Transverse colon (tissue), 4 donors: ENCODE data around the gene PALLD. TPM values are rescaled to one million over a fixed set of nuclear protein-coding genes. Genes with fewer than 3 reads are reported as not detected.
"Not testable (repeated sequence)": the region's sequence is repeated elsewhere in the genome, so short reads cannot be mapped to it uniquely, and the experiment has no call there.

Source experiments
- DNase-seq: peaks from one replicate; pipeline ENCODE4 v3.0.0-alpha.2; 2019
- H3K27ac ChIP-seq, 4 donors: fragments of 200-600 bp; sonication (generic); 2 replicates each; pipeline ENCODE4 v1.5.1; 2016 to 2018; ENCODE audit warnings: inconsistent platforms in 4 of 4
- H3K27me3 ChIP-seq: fragments of 200-600 bp; sonication (generic); 2 replicates; pipeline ENCODE4 v1.5.1; 2017; ENCODE audit warnings: inconsistent platforms
- H3K36me3 ChIP-seq, 4 donors: fragments of 200-600 bp; sonication (generic); 2 replicates each; pipeline ENCODE4 v1.5.1; 2017 to 2019; ENCODE audit warnings: inconsistent platforms in 4 of 4
- H3K4me1 ChIP-seq, 4 donors: fragments of 200-600 bp; sonication (generic); 2 replicates each; pipeline ENCODE4 v1.5.1; 2017 to 2020; ENCODE audit warnings: inconsistent platforms in 4 of 4
- H3K4me3 ChIP-seq, 4 donors: fragments of 200-600 bp; sonication (generic); 1 replicate in 1 of 4; 2 replicates in 3 of 4; pipeline versions ENCODE4 v1.5.1 to v1.6.1; 2017 to 2019; ENCODE audit warnings: inconsistent platforms in 4 of 4
- H3K9me3 ChIP-seq, 2 donors: fragments of 200-600 bp; sonication (generic); 2 replicates each; pipeline ENCODE4 v1.5.1; 2017 to 2019; ENCODE audit warnings: inconsistent platforms in 2 of 2
- CTCF ChIP-seq, 5 experiments: fragments of 200-600 bp in 3 of 5; fragments of 450-650 bp in 2 of 5; sonication (generic) in 3 of 5; IDR thresholded peaks; 1 replicate in 2 of 5; 2 replicates in 3 of 5; pipeline ENCODE4 v1.5.1; 2016 to 2017; ENCODE audit warnings: antibody characterized with exemption in 5 of 5, inconsistent platforms in 3 of 5, mild to moderate bottlenecking in 2 of 5, moderate library complexity in 1 of 5
- EP300 ChIP-seq: sonication (generic); formaldehyde crosslinking; IDR thresholded peaks from one replicate; pipeline ENCODE4 v1.6.1; 2017; ENCODE audit warnings: antibody characterized with exemption, low read depth
- POLR2A ChIP-seq: fragments of 450-650 bp; IDR thresholded peaks from one replicate; pipeline ENCODE4 v1.6.1; 2016; ENCODE audit warnings: antibody characterized with exemption, mild to moderate bottlenecking, moderate library complexity
- POLR2AphosphoS5 ChIP-seq, 3 donors: sonication (generic); formaldehyde crosslinking; IDR thresholded peaks; one replicate each; pipeline ENCODE4 v1.6.1; 2016; ENCODE audit warnings: antibody characterized with exemption in 3 of 3
- WGBS, 2 donors: methylation state at CpG; one replicate each; pipeline ENCODE4 v1.1.5; 2018; ENCODE audit warnings: low coverage in 1 of 2; 5-methylcytosine and 5-hydroxymethylcytosine counted together
- in situ Hi-C, 4 donors: fragments of 200-750 bp; cut with MboI; loops; one replicate each; pipeline versions ENCODE4 v1.15.0 to v1.15.1; 2017; ENCODE audit warnings: low sequenced_read_pairs in 3 of 4, low pct_ligation_motif_present in 1 of 4, low pct_unique_long_range_greater_than_20kb in 1 of 4
- intact Hi-C: fragments of 100-400 bp; cut with DNase I; formaldehyde crosslinking; loops from one replicate; pipeline ENCODE4 v1.15.1; 2023; ENCODE audit warnings: low total_unique reads
- total RNA-seq, 4 donors: library from RNA; depleted of rRNA; stranded (reverse); fragments of >200 nt; gene quantifications; one replicate each; pipeline ENCODE4 v1.1.0, GENCODE V29; 2016

The PALLD gene
- total RNA-seq, 4 donors from 2014 or later = 230 to 309 (median 278) TPM

- no peaks in the 10 kb centered on the region for H3K9me3 ChIP-seq
- H3K27me3 ChIP-seq = no peaks in the 10 kb centered on the region
- DNase-seq = no peak
- H3K4me3 ChIP-seq = no peak overlapping the region
- 75 to 88% methylated on average over 4 of the region's 4 CpGs for WGBS, 2 donors
- peaks cover 0 to 18% (median 0%) of the 10 kb centered on the region in 4 donors for H3K4me1 ChIP-seq
- H3K36me3 ChIP-seq = no peaks in the 10 kb centered on the region
- no peak overlapping the region for H3K27ac ChIP-seq
- intact Hi-C loops (no loop called here), in situ Hi-C loops (no loop called here)
- TF ChIP-seq CTCF (IDR thresholded peaks at IDR 0.05) (no peak), EP300 (no peak), POLR2A (no peak), POLR2AphosphoS5 (IDR thresholded peaks at IDR 0.05) (no peak)
Measured at GRCh38 chr4:168696826-168697225, 200.0 kb downstream of the PALLD start.

GRCh38 chr4:168699224-168699878, 202.5 kb downstream of the PALLD start:
- intact Hi-C loops (no loop called here), in situ Hi-C loops (no loop called here)
- Histone ChIP-seq H3K36me3 (no peaks in the 10 kb centered on the region), H3K4me3 (no peak overlapping the region), H3K4me1 (peaks cover 0 to 10% (median 0%) of the 10 kb centered on the region in 4 donors), H3K27ac (no peak overlapping the region), H3K9me3 (no peaks in the 10 kb centered on the region), H3K27me3 (no peaks in the 10 kb centered on the region)
- TF ChIP-seq EP300 (no peak), CTCF (IDR thresholded peaks at IDR 0.05) (no peak), POLR2A (no peak), POLR2AphosphoS5 (IDR thresholded peaks at IDR 0.05) (no peak)
- 41 to 59% methylated on average over 2 to 3 of the region's 3 CpGs for WGBS, 2 donors
- DNase-seq = no peak

- in situ Hi-C loops = loop anchor here in 1 of 4 donors (25.0 kb wide), 1 partner anchor 211 kb away; no protein-coding TSS in a partner anchor
- no peaks in the 10 kb centered on the region for H3K9me3 ChIP-seq
- intact Hi-C loops = no loop called here
- no peak overlapping the region for H3K4me3 ChIP-seq
- H3K4me1 ChIP-seq = peaks cover 0 to 8% (median 0%) of the 10 kb centered on the region in 4 donors
- 78 to 83% methylated on average over 2 to 3 of the region's 3 CpGs for WGBS, 2 donors
- no peaks in the 10 kb centered on the region for H3K27me3 ChIP-seq
- no peak for DNase-seq
- no peaks in the 10 kb centered on the region for H3K36me3 ChIP-seq
- no peak overlapping the region for H3K27ac ChIP-seq
- TF ChIP-seq POLR2AphosphoS5 (IDR thresholded peaks at IDR 0.05) = no peak
- TF ChIP-seq EP300 = no peak
- no peak for TF ChIP-seq CTCF (IDR thresholded peaks at IDR 0.05)
- TF ChIP-seq POLR2A = no peak
Measured at GRCh38 chr4:168701061-168701460, 204.2 kb downstream of the PALLD start.

- H3K36me3 ChIP-seq, H3K4me3 ChIP-seq, DNase-seq, H3K27me3 ChIP-seq, intact Hi-C loops, H3K9me3 ChIP-seq, H3K4me1 ChIP-seq, H3K27ac ChIP-seq: not testable (repeated sequence)
- WGBS, 2 donors = 90 to 100% methylated on average over 2 to 3 of the region's 4 CpGs
- in situ Hi-C loops = loop anchor here in 1 of 4 donors (25.0 kb wide), 1 partner anchor 210 kb away; no protein-coding TSS in a partner anchor
Measured at GRCh38 chr4:168702581-168703087, 205.8 kb downstream of the PALLD start.
